Upper lobe of left lung (tissue), 6 donors: ENCODE results near the gene INTS6. TPM values are rescaled to one million over a fixed set of nuclear protein-coding genes. Genes with fewer than 3 reads are reported as not detected.

Experiments
- ATAC-seq, 2 donors: fragments of 200-7000 bp; cut with Tn5 transposase; one replicate each; pipeline ENCODE4 v1.9.1; 2022; ENCODE audit warnings: mild to moderate bottlenecking in 2 of 2, moderate library complexity in 2 of 2; ENCODE audit not compliant: low FRiP score in 2 of 2
- DNase-seq, 2 donors: peaks; one replicate each; pipeline ENCODE4 v3.0.0-alpha.2; 2019 to 2020
- H3K27ac ChIP-seq, 4 donors: fragments of 200-600 bp; sonication (generic); one replicate each; pipeline ENCODE4 v1.5.1; 2016 to 2019
- H3K27me3 ChIP-seq, 4 donors: fragments of 200-600 bp; sonication (generic); one replicate each; pipeline ENCODE4 v1.5.1; 2017 to 2019
- H3K36me3 ChIP-seq, 4 donors: fragments of 200-600 bp; sonication (generic); one replicate each; pipeline ENCODE4 v1.5.1; 2016 to 2019
- H3K4me1 ChIP-seq, 4 donors: fragments of 200-600 bp; sonication (generic); one replicate each; pipeline ENCODE4 v1.5.1; 2018 to 2019
- H3K4me3 ChIP-seq, 4 donors: fragments of 200-600 bp; sonication (generic); one replicate each; pipeline ENCODE4 v1.5.1; 2017 to 2019; ENCODE audit warnings: mild to moderate bottlenecking in 2 of 4, moderate library complexity in 1 of 4
- H3K9me3 ChIP-seq, 4 donors: fragments of 200-600 bp; sonication (generic); one replicate each; pipeline ENCODE4 v1.5.1; 2018 to 2019
- EP300 ChIP-seq, 4 donors: sonication (generic); formaldehyde crosslinking; IDR thresholded peaks; one replicate each; pipeline ENCODE4 v1.5.1; 2017; ENCODE audit warnings: antibody characterized with exemption in 4 of 4, control low read depth in 2 of 4
- POLR2A ChIP-seq, 4 donors: fragments of 450-650 bp; IDR thresholded peaks; one replicate each; pipeline ENCODE4 v1.5.1; 2016 to 2017; ENCODE audit warnings: antibody characterized with exemption in 4 of 4, mild to moderate bottlenecking in 2 of 4
- POLR2AphosphoS5 ChIP-seq, 2 donors: sonication (generic); formaldehyde crosslinking; IDR thresholded peaks; one replicate each; pipeline ENCODE4 v1.5.1; 2017; ENCODE audit warnings: antibody characterized with exemption in 2 of 2
- WGBS, 2 donors: methylation state at CpG; one replicate each; pipeline ENCODE4 v1.1.5; 2017 to 2018; 5-methylcytosine and 5-hydroxymethylcytosine counted together
- total RNA-seq, 6 donors: library from RNA; depleted of rRNA in 4 of 6; stranded (reverse); fragments of >200 nt in 4 of 6; gene quantifications; one replicate each; pipeline versions ENCODE4 v1.1.0 to v1.2.1, GENCODE V29; 2016 to 2021
- TF ChIP-seq, protein P1 (sequence below), 6 experiments: fragments of 450-650 bp in 4 of 6; fragments of 200-600 bp in 2 of 6; sonication (generic) in 2 of 6; IDR thresholded peaks; one replicate each; pipeline ENCODE4 v1.5.1; 2016 to 2019; ENCODE audit warnings: antibody characterized with exemption in 6 of 6
- donor health status: DM: no; HTN: no; CAD: no; lungs with moderate emphysema.
- donor health status: DM: no; HTN: yes; CAD: no; lungs with severe emphysema.

INTS6 gene
- total RNA-seq, 6 donors from 2014 or later, result 20.5 to 43.2 (median 24.8) TPM

GRCh38 chr13:51397262-51397941 is 55.4 kb downstream of the INTS6 start:
- 59 to 75% methylated on average over 6 of the region's 6 CpGs for WGBS, 2 donors
- DNase-seq (peak in 1 of 2 donors; percentile 24), ATAC-seq (peak in 1 of 2 donors; percentile 76)

DNA sequence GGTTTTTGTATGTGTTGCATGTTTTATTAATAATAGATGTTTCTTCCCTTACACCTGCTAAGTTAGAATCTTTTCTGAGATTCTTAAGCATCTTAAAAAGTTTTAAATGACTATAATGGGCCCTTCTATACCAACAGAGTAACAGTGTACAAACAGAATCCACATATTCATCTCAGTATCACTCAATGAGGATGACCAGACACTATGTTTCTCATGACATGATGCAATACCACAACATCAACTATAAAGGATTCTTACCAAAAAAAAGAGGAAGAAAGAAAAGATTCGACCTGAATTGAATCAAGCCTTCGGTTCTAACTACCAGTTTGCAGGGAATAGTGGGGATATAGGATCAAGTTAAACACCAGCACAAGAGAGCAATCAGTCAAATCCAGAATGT is 56.5 kb downstream of the INTS6 start:
- DNase-seq, result no peak
- Histone ChIP-seq H3K27me3 (no peaks in the 10 kb centered on the region), H3K4me1 (peaks cover 4 to 18% (median 17%) of the 10 kb centered on the region in 4 donors), H3K9me3 (no peaks in the 10 kb centered on the region), H3K36me3 (no peaks in the 10 kb centered on the region), H3K4me3 (no peak overlapping the region), H3K27ac (no peak overlapping the region)
- 53 to 76% methylated on average over 2 of the region's 2 CpGs for WGBS, 2 donors
- TF ChIP-seq EP300 (IDR thresholded peaks at IDR 0.05), result no peak
- no peak for TF ChIP-seq POLR2AphosphoS5 (IDR thresholded peaks at IDR 0.05)
- TF ChIP-seq POLR2A (IDR thresholded peaks at IDR 0.05), result no peak
- TF ChIP-seq, protein P1, sequence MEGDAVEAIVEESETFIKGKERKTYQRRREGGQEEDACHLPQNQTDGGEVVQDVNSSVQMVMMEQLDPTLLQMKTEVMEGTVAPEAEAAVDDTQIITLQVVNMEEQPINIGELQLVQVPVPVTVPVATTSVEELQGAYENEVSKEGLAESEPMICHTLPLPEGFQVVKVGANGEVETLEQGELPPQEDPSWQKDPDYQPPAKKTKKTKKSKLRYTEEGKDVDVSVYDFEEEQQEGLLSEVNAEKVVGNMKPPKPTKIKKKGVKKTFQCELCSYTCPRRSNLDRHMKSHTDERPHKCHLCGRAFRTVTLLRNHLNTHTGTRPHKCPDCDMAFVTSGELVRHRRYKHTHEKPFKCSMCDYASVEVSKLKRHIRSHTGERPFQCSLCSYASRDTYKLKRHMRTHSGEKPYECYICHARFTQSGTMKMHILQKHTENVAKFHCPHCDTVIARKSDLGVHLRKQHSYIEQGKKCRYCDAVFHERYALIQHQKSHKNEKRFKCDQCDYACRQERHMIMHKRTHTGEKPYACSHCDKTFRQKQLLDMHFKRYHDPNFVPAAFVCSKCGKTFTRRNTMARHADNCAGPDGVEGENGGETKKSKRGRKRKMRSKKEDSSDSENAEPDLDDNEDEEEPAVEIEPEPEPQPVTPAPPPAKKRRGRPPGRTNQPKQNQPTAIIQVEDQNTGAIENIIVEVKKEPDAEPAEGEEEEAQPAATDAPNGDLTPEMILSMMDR (IDR thresholded peaks at IDR 0.05), result no peak
- ATAC-seq, result peak in 1 of 2 donors; percentile 47

More at GRCh38 chr13:51397262-51397941, 55.4 kb downstream of the INTS6 start:
- Histone ChIP-seq H3K27ac (peak overlapping the region in 2 of 4 donors; percentile 17 to 37), H3K4me1 (peaks cover 4 to 18% (median 17%) of the 10 kb centered on the region in 4 donors), H3K27me3 (no peaks in the 10 kb centered on the region), H3K9me3 (no peaks in the 10 kb centered on the region), H3K4me3 (no peak overlapping the region), H3K36me3 (no peaks in the 10 kb centered on the region)
- TF ChIP-seq, protein P1 (IDR thresholded peaks at IDR 0.05), result no peak

DNA sequence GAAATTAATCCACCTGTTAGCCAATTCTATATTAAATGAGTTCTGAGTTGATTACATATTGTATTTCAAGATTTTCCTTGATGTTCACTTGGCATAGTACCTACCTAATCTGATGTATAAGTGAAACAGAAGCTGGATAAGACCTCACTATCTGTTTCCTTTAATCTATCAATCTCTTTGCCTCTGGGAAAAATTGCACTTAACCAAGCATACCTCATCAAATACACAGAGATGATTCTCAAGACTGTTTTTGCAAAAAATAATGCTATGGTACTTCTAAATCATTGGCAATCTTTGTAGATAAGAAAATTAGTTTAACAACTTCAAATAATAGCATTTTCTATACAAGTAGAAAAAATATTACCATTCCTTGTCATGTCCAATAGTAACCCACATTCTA is 58.1 kb downstream of the INTS6 start:
- no peak for ATAC-seq
- DNase-seq, result no peak
- TF ChIP-seq, protein P1 (IDR thresholded peaks at IDR 0.05), result no peak
- no peak for TF ChIP-seq POLR2A (IDR thresholded peaks at IDR 0.05)
- TF ChIP-seq POLR2AphosphoS5 (IDR thresholded peaks at IDR 0.05), result no peak
- no peak for TF ChIP-seq EP300 (IDR thresholded peaks at IDR 0.05)
- Histone ChIP-seq H3K27ac (no peak overlapping the region), H3K27me3 (no peaks in the 10 kb centered on the region), H3K9me3 (no peaks in the 10 kb centered on the region), H3K4me1 (peaks cover 4 to 18% (median 17%) of the 10 kb centered on the region in 4 donors), H3K4me3 (no peak overlapping the region), H3K36me3 (no peaks in the 10 kb centered on the region)

GRCh38 chr13:51385114-51385513 is 67.7 kb downstream of the INTS6 start:
- no peak overlapping the region for H3K4me3 ChIP-seq
- H3K4me1 ChIP-seq, result peaks cover 0 to 4% (median 0%) of the 10 kb centered on the region in 4 donors
- no peak for DNase-seq
- WGBS, 2 donors, result 83 to 96% methylated on average over 2 of the region's 2 CpGs
- H3K36me3 ChIP-seq, result peaks cover 4 to 36% (median 10%) of the 10 kb centered on the region in 4 donors
- H3K27ac ChIP-seq, result no peak overlapping the region
- H3K9me3 ChIP-seq, result no peaks in the 10 kb centered on the region
- TF ChIP-seq, protein P1 (IDR thresholded peaks at IDR 0.05), result no peak
- no peak for TF ChIP-seq POLR2AphosphoS5 (IDR thresholded peaks at IDR 0.05)
- no peak for TF ChIP-seq POLR2A (IDR thresholded peaks at IDR 0.05)
- no peak for TF ChIP-seq EP300 (IDR thresholded peaks at IDR 0.05)
- H3K27me3 ChIP-seq, result no peaks in the 10 kb centered on the region
- ATAC-seq, result no peak

DNA sequence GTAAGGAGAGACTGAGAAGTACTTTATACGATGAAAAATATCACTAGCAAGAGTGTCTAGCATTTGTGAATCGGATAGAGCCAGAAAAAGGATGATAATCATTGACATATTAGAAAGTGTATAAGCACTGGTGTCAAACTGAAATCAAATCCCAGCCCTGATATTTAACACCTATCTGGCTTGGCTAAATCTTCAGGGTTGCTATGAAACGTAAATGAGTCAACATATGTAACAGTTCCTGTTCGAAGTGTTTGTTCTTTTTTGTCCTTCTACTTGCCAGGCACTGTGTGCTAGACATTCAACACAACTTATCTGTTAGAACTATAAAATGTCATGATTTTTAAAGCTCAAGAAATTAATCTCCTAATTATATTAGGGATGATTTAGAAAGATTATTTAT is 72.6 kb downstream of the INTS6 start:
- DNase-seq, result no peak
- no peak for TF ChIP-seq POLR2AphosphoS5 (IDR thresholded peaks at IDR 0.05)
- TF ChIP-seq EP300 (IDR thresholded peaks at IDR 0.05), result no peak
- no peak overlapping the region for H3K27ac ChIP-seq
- H3K4me3 ChIP-seq, result no peak overlapping the region
- no peaks in the 10 kb centered on the region for H3K9me3 ChIP-seq
- peaks cover 5 to 62% (median 14%) of the 10 kb centered on the region in 4 donors for H3K36me3 ChIP-seq
- peaks cover 0 to 7% (median 0%) of the 10 kb centered on the region in 4 donors for H3K4me1 ChIP-seq
- H3K27me3 ChIP-seq, result no peaks in the 10 kb centered on the region
- 64 to 65% methylated on average over 4 of the region's 4 CpGs for whole genome bisulfite sequencing, 2 donors
- no peak for ATAC-seq
